Superior temporal gyrus (tissue), 1 donor: Measurements from ENCODE around the gene MCOLN2.

Experiments
- DNase-seq: peaks from one replicate; pipeline ENCODE4 v3.0.0-alpha.2; 2016; ENCODE audit errors: extremely low spot score

The MCOLN2 gene

DNA sequence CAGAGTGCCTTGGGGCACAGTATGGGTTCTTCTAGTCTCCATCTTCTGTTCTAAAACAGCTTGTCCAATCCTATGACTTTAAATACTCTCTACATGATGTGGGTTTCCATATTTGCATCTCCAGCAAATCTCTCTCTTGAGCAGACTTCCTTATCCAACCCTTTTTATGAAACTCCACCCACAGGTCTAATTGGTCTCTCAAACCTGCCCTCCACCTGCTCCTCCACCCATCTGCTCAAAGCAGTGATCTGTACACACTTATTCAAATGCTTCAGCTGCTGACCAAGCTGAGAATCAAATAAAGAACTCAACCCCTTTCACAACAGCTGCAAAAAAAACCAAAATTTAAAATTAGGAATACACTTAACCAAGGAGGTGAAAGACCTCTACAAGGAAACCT, 11.5 kb downstream of the MCOLN2 start:
- no peak for DNase-seq

DNA sequence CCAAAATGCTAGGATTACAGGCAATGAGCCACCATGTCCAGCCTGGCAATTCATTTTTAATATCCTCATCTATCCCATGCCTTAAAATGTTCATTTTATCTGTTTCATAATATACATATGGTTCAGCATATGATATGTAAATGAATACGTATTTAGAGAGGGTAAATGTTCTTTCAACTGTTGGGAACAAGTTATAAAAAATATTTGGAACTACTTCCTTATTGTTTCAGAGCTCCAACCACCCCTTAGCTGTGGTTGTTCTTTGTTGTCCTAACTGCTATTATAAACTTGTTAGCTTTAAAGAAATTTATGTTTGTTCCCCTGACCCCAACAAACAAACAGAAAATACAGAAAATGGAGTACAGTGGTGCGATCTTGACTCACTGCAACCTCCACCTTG, 14.5 kb downstream of the MCOLN2 start:
- DNase-seq, result no peak

DNA sequence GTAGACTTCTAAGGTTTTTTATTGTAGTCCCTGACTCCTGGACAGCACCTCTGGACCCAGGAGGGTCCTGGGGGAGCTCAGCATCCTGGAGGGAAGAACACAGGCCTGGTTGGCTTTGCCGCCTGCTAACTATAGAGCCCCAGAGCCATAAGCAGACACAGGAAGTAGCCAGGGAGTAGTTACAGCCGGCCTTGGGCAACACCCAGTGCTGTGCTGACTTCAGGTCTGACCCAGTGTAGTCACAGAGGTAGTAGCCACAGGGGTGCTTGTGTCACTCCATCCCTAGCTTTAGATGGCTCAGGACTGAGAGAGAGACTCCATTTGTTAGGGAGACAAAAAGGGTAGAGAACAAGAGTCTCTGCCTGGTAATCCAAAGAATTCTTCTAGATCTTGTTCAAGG, 21.9 kb downstream of the MCOLN2 start:
- DNase-seq, result no peak

DNA sequence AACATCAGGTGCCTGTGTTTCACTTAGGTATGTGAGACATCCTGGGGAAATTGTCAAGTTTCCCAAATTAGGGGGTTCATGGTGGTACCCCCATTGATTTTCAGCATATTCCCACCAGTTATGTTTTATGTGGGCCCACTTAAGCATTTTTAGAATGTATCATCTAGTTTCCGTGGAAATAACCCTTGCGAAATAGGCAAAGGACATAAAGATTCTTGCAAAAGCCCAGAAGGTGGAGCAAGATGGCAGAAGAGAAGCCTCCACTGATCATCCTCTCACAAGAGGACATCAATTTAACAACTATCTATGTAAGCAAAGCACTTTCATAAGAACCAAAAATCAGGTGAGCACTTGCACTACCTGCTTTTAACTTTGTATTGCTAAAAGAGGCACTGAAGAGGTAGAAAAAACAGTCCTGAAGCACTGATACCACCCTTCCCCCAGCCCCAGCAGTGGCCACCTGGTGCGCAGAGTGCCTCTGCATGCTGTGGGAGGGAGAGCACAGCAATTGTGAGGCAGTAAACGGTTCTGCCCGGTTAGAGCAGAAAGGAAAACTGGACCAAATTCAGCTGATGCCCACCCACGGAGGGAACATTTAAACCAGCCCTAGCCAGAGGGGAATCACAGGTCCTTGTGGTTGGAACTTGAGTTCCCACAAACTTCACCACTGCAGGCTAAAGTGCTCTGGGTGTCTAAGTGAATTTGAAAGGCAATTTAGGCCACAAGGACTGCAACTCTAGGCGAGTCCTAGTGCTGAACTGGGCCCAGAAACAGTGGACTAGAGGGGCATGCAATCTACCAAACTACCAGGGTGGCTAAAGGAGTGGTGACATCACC, 23.2 kb downstream of the MCOLN2 start:
- DNase-seq, result no peak

DNA sequence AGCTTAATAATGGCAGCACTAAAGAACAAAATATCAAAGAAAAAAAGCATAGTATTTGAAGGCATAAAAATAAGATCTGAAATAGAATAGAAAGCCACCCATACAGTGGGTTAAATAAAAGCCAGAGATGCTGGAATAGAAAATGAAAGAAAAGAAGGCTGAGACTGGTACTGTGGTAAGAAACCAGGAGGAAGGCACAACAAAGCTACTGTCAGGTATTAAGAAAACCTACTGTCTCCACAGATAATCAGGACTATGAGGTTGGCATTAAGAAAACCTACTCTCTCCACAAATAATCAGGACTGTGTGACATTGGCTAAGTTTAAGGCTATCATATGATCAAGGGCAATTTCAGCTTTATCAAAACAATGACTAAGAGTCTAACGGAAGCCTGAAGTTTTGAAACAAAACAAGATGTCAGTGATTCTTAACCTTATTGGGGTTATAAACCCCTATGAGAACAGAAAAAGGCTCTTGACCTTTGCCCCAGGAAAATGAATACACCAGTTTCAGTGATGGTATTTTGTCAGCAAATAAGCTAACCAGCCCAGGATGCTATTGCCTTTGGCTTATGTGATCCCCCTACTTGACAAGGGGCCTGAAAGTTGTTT, 24.4 kb downstream of the MCOLN2 start:
- no peak for DNase-seq

DNA sequence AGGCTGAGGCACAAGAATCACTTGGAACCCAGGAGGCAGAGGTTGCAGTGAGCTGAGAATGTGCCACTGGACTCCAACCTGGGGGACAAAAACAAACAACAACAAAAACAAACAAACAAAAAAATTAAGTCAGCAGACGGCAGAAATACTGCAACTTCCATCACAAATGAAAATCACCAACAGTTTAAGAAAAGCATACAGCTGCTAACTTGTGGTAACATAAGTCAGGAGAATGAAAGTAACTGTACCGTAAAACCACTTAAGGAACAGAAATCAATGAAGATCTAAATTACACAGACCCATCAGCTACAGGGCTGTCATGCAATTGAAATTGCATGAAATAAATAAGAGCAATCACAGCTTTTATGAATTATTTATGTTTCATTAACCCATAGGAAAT, 25.0 kb downstream of the MCOLN2 start:
- DNase-seq, result no peak

DNA sequence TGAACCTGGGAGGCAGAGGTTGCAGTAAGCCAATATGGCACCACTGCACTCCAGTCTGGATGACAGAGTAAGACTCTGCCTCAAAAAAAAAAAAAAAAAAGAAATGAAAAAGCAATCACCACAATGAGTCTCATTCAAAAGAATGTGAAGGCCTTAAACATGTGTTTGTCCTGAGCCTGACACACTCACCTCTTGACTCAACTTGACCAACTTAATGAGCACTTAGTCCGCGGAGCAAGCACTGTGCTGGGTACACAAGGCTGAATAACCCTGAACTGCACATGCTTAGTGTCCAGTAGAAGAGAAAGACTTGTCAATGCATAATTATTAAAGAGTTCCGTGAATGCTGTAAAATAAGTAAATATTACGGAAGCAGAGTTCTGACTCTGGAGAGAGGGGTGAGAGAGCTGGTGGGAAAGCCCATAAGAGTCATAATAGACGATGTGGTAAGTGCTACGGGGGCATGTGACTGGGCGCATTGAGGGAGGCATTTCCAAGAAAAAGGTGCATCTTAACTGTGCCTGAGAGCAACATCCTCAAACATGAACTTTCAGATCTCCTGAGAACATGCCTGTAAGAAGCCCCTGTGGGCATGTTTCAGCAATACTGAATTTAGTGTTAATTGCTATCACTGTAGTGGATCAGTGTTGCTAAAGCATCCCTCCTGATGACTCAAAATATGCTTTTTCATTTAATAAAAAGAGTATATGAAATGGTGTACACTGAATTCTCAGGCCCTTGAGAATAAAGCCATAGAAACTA, 27.2 kb downstream of the MCOLN2 start:
- no peak for DNase-seq

DNA sequence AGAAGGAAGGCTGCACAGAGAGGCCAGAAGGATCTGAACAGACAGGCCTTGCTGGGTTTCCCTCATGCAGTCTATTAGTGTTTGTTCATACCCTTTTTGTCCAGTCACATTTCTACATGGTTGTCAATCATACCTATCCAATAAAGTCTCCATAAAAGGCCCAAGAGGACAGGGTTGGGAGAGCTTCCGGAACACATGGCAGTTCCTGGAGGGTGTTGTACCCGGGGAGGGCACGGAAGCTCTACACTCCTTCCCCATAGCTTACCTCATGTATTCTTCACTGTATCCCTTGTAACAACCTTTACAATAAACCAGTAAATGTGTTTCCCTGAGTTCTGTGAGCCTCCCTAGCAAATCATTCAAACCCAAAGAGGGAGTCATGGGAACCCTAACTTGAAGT, 28.0 kb downstream of the MCOLN2 start:
- no peak for DNase-seq

DNA sequence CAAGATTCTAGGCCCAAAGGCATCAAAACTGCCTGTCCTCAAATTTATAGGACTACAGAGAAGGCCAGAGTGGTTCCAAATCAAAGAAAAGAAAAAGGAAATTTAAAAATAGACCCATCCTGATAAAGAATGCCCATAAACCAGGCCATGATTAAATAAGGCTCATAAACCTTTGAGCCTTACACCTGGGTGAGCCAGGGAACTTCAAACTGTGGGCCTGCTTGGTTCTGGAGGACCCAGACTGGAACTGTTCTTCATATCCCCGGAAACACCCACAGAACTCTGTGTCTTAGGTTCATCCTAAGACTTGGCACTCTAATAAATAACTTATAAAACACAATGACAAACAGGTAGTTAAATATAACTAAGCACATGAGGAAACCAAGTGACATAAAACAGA, 28.8 kb downstream of the MCOLN2 start:
- no peak for DNase-seq

DNA sequence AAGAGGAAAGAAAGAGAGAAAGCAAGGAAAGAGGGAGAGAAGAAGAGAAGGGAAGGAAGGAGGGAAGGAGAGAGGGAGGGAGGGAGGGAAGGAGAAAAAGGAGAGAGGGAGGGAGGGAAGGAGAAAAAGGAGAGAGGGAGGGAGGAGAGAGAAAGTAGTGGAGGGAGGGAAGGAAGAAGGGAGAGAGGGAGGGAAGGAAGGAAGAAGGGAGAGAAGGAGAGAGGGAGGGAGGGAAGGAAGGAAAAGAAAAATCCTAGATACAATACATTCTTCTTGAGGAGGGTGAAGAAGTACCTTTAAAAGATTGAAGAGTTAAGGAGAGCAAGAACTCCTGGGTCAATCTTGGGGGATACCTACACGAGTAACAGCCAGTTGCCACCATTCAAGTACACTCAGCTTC, 29.2 kb downstream of the MCOLN2 start:
- DNase-seq, result no peak

DNA sequence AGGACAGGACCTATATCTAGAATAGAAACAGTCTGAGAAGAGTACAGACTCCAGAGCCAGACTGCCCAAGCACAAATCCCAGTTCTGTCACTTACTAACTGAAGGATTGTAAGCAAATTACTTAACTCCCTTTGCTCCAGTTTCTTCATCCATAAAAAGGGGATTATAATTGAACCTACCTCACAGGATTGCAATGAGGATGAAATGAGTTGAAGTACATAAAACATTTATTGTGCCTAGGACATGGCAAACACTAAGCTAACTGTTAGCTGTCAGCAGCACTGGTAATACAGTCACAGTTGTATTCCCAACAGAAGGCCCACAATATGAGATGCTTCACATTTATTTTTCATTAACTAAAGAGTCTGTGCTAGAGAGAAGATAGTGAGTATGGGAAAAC, 33.9 kb downstream of the MCOLN2 start:
- no peak for DNase-seq

DNA sequence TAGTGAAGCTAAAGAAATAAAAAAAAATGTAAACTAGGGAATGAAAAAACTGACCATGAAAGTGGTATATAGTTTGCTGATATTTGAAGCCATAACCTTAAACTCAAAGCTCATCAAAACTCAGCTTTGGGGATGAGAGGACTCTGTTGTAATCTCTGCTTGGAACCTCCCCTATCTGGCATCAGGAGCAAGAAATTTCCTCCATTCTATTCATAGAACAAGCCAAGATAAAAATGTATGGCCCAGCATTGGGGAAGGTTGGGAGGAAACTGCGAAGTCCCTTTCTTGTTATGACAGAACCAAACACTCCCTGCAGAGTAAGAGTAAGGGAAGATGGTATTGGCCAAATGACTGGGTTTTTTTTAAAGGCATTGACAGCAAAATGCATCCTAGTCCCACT, 35.6 kb downstream of the MCOLN2 start:
- no peak for DNase-seq

DNA sequence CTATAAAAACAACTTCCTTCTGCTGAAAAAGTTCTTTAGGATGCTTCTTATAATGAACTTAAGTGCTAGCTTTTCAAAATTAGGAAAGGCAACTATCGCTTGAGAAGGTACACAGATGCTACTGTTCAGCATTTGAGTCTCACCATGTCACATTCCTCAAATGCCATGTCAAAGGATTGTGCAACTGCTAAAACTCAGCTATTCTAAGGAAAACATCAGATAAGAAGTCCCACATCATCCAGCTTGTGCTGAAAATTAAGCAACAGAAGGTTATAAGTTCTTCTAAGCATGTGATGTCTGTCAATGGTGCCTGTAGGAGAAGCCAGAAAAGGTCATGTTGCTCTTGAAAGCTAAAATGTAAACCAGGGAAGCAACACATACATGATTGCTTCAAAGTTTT, 36.5 kb downstream of the MCOLN2 start:
- no peak for DNase-seq

DNA sequence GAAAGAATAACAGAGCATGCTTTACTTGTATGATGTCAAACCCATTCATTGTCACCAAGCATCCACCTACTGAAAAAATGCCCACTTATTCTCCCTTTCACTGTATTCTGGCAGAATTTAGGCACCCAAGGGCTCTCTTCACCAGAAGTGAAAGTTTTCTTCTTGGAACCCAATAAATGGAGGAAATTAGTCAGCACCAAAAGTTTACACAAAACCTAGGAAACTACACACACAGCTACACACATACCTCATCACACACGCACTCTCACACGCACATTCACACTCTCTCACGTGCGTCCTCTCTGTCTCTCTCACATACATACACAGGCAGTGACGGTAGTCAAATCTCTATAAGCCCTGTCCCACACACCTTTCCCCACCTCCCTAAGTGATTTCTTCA, 37.6 kb downstream of the MCOLN2 start:
- DNase-seq, result no peak

DNA sequence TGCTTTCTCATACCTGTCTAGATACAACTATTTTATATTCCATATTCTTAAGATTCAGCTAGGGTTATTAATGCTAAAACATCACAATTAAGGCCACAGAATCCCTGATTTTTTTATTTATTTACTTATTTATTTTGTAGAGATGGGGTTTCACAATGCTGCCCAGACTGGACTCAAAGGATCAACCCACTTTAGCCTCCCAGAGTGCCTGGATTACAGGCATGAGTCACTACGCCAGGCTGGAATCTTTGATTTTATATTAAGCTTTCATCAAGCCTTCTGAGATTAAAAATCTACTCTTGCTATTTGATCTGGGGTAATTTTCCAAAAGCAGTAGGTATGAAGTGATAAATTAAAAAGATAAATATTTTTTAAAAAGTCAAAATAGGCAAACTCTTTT, 38.9 kb downstream of the MCOLN2 start:
- DNase-seq, result no peak

DNA sequence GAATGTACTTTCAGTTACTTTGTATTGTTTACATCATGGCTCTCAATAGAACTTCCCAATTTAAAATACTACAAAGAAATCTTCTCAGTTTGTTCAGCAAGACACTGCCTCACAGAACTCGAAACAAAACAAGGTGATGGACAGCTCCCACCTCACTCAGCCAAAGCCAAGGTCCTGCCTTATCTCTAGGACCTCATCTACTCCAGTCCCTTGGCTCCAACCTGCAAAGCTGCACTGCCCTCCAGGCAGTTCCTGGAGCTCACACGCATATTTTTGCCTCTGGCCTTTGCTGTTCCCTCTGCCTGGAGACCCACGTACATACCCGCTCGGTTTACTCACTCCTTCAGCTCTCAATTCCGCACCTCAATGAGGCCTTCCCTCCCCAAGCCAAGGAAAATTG, 40.3 kb downstream of the MCOLN2 start:
- no peak for DNase-seq

DNA sequence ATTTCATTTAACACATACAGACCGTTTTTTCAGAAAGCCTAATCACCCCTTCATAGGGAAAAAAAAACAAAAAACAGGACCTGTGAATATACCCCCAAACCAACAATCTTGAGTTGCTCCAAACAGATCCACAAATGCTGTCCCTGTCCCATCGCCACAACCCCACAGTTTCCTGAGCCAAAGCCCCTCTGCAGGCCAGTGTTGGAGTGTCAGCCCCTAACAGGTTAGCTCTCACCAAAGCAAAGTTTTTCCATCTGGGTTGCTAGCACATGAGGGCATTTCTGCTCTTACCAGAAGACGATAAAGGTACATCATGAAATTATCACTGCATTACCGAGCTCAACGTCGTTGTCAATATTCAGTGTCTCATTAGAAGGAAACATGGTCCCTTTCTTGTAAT, 40.8 kb downstream of the MCOLN2 start:
- no peak for DNase-seq

DNA sequence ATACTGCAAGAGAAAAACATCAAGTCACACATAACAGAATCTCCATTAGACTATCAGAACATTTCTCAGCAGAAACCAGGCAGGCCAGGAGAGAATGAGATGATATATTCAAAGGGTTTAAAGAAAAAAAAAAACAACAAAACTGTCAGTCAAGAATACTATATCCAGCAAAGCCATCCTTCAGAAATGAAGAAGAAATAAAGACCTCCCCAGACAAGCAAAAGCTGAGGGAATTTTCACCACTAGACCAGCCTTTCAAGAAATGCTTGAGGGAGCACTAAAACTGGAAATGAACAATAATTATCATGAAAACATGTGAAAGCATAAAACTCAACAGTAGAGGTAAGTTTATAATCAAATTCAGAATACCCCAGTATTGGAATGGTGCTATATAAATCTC, 47.2 kb downstream of the MCOLN2 start:
- no peak for DNase-seq

DNA sequence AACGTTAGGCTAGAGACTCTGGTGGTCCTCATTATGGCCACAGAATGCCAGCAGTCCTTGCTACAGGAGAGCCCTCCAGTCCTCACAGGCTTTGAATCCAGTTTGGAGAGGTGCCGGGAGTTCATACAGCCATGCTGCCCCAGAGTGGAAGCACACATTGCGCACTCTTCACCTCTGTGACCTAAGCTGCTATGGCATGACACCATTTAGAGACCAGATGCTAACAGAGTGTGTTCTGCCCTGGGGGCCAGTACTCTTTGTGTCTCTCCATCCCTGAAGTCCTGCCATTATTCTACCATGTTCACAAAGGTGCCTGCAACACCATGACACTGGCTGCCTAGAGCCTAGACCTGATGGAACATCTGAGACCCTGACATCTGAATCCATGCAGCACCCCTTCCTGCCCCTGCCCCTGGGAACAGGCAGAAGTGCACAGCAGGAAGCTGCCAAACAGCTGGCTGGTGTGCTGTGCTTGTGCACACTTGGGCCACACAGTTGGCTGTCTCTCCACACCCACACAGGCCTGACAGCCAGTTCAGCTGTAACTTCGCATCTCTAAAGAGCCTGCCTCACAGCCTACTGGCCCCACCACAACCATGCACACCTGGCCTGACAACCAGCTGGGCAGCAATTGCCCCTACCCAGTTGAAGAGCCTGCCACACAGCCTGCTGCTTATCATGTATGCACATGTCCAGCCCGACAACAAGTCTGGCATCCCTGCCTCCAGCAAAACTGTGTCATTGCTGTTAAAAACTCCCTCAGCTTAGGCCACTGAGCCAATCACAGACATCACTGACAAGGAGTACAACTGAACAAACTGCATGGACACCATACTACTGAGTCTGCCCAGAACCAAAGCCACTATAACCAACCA, 49.1 kb downstream of the MCOLN2 start:
- no peak for DNase-seq

DNA sequence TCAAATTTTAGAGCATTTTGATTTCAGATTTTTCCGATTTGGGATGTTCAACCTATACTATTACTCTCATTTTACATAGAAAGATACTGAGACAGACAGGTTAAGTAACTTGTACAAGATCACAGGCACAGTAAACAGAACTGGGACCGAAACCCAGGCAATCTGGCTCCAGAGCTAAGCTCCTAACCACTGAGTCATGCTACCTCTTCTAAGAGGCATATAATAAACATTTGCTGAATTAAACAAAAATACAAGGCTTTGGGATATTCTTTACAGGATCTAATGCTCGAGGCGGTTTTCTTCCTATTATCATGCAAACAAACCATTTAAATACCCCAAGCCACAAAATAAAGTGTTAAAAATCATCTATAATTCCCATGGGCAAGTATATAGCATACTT, 50.3 kb downstream of the MCOLN2 start:
- DNase-seq, result no peak

DNA sequence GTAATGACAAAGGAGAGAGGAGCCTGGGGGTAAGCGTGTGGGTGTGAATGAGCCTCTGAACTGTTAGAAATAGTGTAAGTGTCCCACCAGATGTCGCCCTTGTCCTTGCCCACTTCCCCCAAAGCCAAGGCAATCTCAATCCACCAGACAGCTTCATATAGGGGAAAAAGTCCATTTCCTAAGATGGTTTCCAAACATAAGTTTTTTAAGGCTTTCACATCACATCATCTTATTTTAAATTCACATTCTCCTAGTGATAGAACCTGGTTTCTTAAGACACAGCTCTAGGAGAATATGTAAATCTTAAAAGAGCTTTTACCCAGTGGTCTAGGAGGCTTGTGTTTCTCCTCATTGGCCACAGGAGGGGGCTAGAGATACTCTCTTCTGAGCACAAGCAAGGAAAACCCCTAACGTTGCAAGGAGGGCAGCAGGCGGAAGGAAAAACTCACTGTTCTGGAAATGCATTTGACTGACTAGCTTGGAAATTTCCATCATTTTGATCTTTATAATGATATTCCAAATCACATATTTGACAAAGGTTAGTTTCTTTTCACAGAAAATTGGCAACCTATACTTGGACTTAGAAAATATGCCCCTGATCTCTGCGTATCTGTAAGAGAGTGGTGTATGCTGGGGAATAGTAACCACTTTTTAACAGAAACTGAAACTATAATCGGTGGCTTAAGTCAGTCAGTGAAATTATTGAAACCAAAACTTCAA, 52.0 kb downstream of the MCOLN2 start:
- DNase-seq, result peak; percentile 97
